K562 (cell line): ENCODE data around the gene CIAO3. TPM values are rescaled to one million over a fixed set of nuclear protein-coding genes. Genes with fewer than 3 reads are reported as not detected.

Experiments
- CEBPG ChIP-seq, 3 experiments: fragments of 200-800 bp in 1 of 3; sonication (Bioruptor generic) in 1 of 3; sonication (generic) in 1 of 3; formaldehyde crosslinking in 1 of 3; IDR thresholded peaks in 2 of 3; conservative IDR thresholded peaks in 1 of 3; 2 replicates each; pipeline versions ENCODE4 v1.6.1 to v1.8.0; 2016 to 2022; ENCODE audit warnings: missing compliant biosample characterization in 2 of 3, missing genetic modification characterization in 2 of 3, mild to moderate bottlenecking in 1 of 3, missing genetic modification reagents in 1 of 3
- DACH1 ChIP-seq: fragments of 450-650 bp; IDR thresholded peaks from 2 replicates; pipeline ENCODE4 v1.6.1; 2018; ENCODE audit not compliant: partially characterized antibody
- FIP1L1 ChIP-seq: fragments of 200-400 bp; formaldehyde crosslinking; IDR thresholded peaks from 2 replicates; pipeline ENCODE4 v1.6.1; 2018; ENCODE audit warnings: mild to moderate bottlenecking, low read depth, low read length; ENCODE audit not compliant: poor library complexity, severe bottlenecking
- FOSL1 ChIP-seq: fragments of 200-800 bp; sonication (Bioruptor generic); conservative IDR thresholded peaks from 2 replicates; pipeline ENCODE4 v1.6.1; 2016; ENCODE audit warnings: missing genetic modification characterization, missing compliant biosample characterization
- GATA2 ChIP-seq: sonication (generic); formaldehyde crosslinking; IDR thresholded peaks from 2 replicates; pipeline ENCODE4 v1.4.0; 2020; ENCODE audit warnings: mild to moderate bottlenecking, missing genetic modification reagents
- HDAC8 ChIP-seq: fragments of 450-650 bp; IDR thresholded peaks from 2 replicates; pipeline ENCODE4 v1.6.1; 2016; ENCODE audit warnings: mild to moderate bottlenecking, missing genetic modification characterization, moderate library complexity, missing compliant biosample characterization
- HIVEP1 ChIP-seq: fragments of 250-450 bp; sonication (Bioruptor Pico); IDR thresholded peaks from 2 replicates; pipeline ENCODE4 v1.4.0; 2020; ENCODE audit warnings: mild to moderate bottlenecking
- HNRNPLL ChIP-seq: fragments of 200-400 bp; formaldehyde crosslinking; IDR thresholded peaks from 2 replicates; pipeline ENCODE4 v1.6.1; 2017; ENCODE audit warnings: low read length, low read depth, mild to moderate bottlenecking; ENCODE audit not compliant: poor library complexity, severe bottlenecking
- KLF10 ChIP-seq: fragments of 250-450 bp; sonication (Bioruptor Pico); IDR thresholded peaks from 2 replicates; pipeline ENCODE4 v1.6.1; 2021; ENCODE audit warnings: matching md5 sums
- MYC ChIP-seq, 2 experiments: fragments of 250-450 bp in 1 of 2; sonication (Bioruptor Pico) in 1 of 2; IDR thresholded peaks; 2 replicates each; pipeline versions ENCODE4 v1.5.1 to v1.6.1; 2012 to 2021; ENCODE audit warnings: low read depth in 2 of 2, borderline replicate concordance in 1 of 2, improper control_type of control experiment in 1 of 2, low read length in 1 of 2, mild to moderate bottlenecking in 1 of 2, moderate library complexity in 1 of 2
- NBN ChIP-seq: fragments of 450-650 bp; IDR thresholded peaks from 2 replicates; pipeline ENCODE4 v1.6.1; 2016; ENCODE audit warnings: low read depth, mild to moderate bottlenecking
- NR4A1 ChIP-seq, 2 experiments: fragments of 250-450 bp in 1 of 2; fragments of 450-650 bp in 1 of 2; sonication (Bioruptor Pico) in 1 of 2; IDR thresholded peaks; 2 replicates each; pipeline versions ENCODE4 v1.4.0 to v1.6.1; 2016 to 2020; ENCODE audit warnings: mild to moderate bottlenecking in 2 of 2, missing compliant biosample characterization in 1 of 2, missing genetic modification characterization in 1 of 2, moderate library complexity in 1 of 2
- POU5F1 ChIP-seq: fragments of 150-350 bp; IDR thresholded peaks from 2 replicates; pipeline ENCODE4 v1.6.1; 2014; ENCODE audit warnings: borderline replicate concordance, low read length, low read depth, mild to moderate bottlenecking; ENCODE audit not compliant: partially characterized antibody
- SMAD3 ChIP-seq: fragments of 450-650 bp; formaldehyde crosslinking; conservative IDR thresholded peaks from 2 replicates; pipeline ENCODE4 v1.4.0; 2020; ENCODE audit warnings: mild to moderate bottlenecking
- TEAD1 ChIP-seq, 2 experiments: fragments of 450-650 bp in 1 of 2; sonication (generic) in 1 of 2; formaldehyde crosslinking; IDR thresholded peaks; 2 replicates each; pipeline versions ENCODE4 v1.4.0 to v1.8.0; 2020 to 2022; ENCODE audit warnings: mild to moderate bottlenecking in 2 of 2, missing genetic modification reagents in 1 of 2
- ZFX ChIP-seq: sonication (generic); formaldehyde crosslinking; IDR thresholded peaks from 2 replicates; pipeline ENCODE4 v1.8.0; 2022; ENCODE audit warnings: mild to moderate bottlenecking, missing genetic modification reagents, moderate library complexity
- ZNF239 ChIP-seq: fragments of 250-450 bp; sonication (Bioruptor Pico); IDR thresholded peaks from 2 replicates; pipeline ENCODE4 v1.4.0; 2020; ENCODE audit warnings: mild to moderate bottlenecking
- ZNF830 ChIP-seq: fragments of 250-450 bp; sonication (Bioruptor Pico); IDR thresholded peaks from 2 replicates; pipeline ENCODE4 v1.5.0; 2021; ENCODE audit warnings: mild to moderate bottlenecking
- polyA plus RNA-seq, 8 experiments: library from polyadenylated mRNA; depleted of rRNA in 4 of 8; stranded (reverse) in 5 of 8; unstranded in 3 of 8; fragments of >200 nt; fragmentation: Nextera tagmentation in 2 of 8; fragmentation: Illumina TruSeq in 1 of 8; extraction: Ambion mirVana in 2 of 8; extraction: Trizol in 1 of 8; gene quantifications; 2 replicates each; pipeline versions ENCODE4 v1.2.1 to v1.2.3, GENCODE V29; 2011 to 2014; ENCODE audit warnings: inconsistent platforms in 1 of 8, missing spikeins in 1 of 8
- total RNA-seq, 7 experiments: library from RNA; depleted of rRNA in 6 of 7; stranded (reverse); fragments of >200 nt in 6 of 7; fragmentation: Illumina TruSeq in 2 of 7; extraction: Trizol in 2 of 7; gene quantifications; 2 replicates each; pipeline versions ENCODE4 v1.2.1 to v1.2.3, GENCODE V29; 2011 to 2021; ENCODE audit warnings: low replicate concordance in 1 of 7
- TF ChIP-seq, protein P1 (sequence below): fragments of 250-450 bp; sonication (Bioruptor Pico); IDR thresholded peaks from 2 replicates; pipeline ENCODE4 v1.4.0; 2020
- TF ChIP-seq, protein P2 (sequence below): fragments of 450-650 bp; formaldehyde crosslinking; IDR thresholded peaks from 2 replicates; pipeline ENCODE4 v1.4.0; 2022; ENCODE audit warnings: missing genetic modification characterization

Gene CIAO3
- total and polyA plus RNA-seq, 9 of the 15 experiments (the other 6 are each of a cell fraction or from before 2014, with no cell fraction given) = 2.2 to 35.6 (median 18.7) TPM

DNA sequence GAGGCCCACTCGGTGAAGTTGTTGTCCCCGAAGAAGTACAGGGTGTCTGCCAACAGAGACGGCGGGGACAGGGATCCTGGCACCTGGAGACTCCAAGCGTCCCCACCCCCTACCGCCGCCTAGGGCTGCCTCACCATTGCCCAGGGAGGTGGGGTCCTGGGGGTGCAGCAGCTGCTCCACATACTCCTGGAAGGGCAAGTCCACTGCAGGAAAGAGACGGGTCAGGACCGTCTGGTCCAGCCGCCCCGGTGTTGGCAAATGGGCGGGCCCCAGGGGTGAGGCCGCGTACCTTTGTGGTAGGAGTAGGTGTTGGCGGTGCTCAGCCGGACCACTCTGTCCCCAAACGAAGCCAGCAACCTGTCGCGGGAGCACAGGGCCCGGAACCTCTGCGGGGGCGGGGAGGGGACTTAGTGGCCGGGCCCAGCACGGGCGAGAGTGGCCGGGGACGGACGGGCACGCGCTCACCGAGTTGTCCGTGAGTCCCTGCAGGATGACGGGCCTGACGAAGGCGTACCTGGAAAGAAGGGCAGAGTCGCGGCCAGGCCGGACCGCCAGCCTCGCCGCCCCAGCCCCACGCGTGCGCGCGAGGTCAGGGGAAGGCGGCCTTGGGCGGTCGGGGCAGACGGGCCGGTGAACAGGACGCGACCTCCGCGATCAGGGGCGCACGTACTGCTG, 57.3 kb downstream of the CIAO3 start (continued):
- no peak for TF ChIP-seq FIP1L1
- TF ChIP-seq TEAD1 (CRISPR knock-in tag; IDR thresholded peaks at IDR 0.05) = peak in 1 of 2 experiments; percentile 17; a peak in 1 of 4 replicates
- TF ChIP-seq ZNF830 = peak; percentile 89; the same call in 1 of the 2 replicates
- peak; percentile 59; the same call in 1 of the 2 replicates for TF ChIP-seq NR4A1 (CRISPR knock-in tag; IDR thresholded peaks at IDR 0.05)
- no peak for TF ChIP-seq NR4A1 (tag; IDR thresholded peaks at IDR 0.05)
- no peak for TF ChIP-seq KLF10
- TF ChIP-seq ZFX (CRISPR knock-in tag) = peak; percentile 59
- TF ChIP-seq POU5F1 = no peak
- no peak for TF ChIP-seq FOSL1 (tag)
- no peak for TF ChIP-seq MYC (IDR thresholded peaks at IDR 0.05; ENCODE audit: low read depth, low read length)
- TF ChIP-seq MYC (CRISPR knock-in tag; IDR thresholded peaks at IDR 0.05; ENCODE audit: borderline replicate concordance, low read depth) = 0 out of 2 replicates have a peak, but pooled peaks have one; percentile 25
- peak; percentile 18; the same call in 1 of the 2 replicates for TF ChIP-seq CEBPG (CRISPR knock-in tag; IDR thresholded peaks at IDR 0.05)
- TF ChIP-seq CEBPG (tag; conservative IDR thresholded peaks at IDR 0.05 in 1 of 2, IDR thresholded peaks at IDR 0.05 in 1 of 2) = no peak
- 0 out of 2 replicates have a peak, but pooled peaks have one; percentile 15 for TF ChIP-seq HDAC8 (tag)
- TF ChIP-seq HNRNPLL = peak; percentile 2
- peak; percentile 17; the same call in 1 of the 2 replicates for TF ChIP-seq HIVEP1
- TF ChIP-seq, protein P1, sequence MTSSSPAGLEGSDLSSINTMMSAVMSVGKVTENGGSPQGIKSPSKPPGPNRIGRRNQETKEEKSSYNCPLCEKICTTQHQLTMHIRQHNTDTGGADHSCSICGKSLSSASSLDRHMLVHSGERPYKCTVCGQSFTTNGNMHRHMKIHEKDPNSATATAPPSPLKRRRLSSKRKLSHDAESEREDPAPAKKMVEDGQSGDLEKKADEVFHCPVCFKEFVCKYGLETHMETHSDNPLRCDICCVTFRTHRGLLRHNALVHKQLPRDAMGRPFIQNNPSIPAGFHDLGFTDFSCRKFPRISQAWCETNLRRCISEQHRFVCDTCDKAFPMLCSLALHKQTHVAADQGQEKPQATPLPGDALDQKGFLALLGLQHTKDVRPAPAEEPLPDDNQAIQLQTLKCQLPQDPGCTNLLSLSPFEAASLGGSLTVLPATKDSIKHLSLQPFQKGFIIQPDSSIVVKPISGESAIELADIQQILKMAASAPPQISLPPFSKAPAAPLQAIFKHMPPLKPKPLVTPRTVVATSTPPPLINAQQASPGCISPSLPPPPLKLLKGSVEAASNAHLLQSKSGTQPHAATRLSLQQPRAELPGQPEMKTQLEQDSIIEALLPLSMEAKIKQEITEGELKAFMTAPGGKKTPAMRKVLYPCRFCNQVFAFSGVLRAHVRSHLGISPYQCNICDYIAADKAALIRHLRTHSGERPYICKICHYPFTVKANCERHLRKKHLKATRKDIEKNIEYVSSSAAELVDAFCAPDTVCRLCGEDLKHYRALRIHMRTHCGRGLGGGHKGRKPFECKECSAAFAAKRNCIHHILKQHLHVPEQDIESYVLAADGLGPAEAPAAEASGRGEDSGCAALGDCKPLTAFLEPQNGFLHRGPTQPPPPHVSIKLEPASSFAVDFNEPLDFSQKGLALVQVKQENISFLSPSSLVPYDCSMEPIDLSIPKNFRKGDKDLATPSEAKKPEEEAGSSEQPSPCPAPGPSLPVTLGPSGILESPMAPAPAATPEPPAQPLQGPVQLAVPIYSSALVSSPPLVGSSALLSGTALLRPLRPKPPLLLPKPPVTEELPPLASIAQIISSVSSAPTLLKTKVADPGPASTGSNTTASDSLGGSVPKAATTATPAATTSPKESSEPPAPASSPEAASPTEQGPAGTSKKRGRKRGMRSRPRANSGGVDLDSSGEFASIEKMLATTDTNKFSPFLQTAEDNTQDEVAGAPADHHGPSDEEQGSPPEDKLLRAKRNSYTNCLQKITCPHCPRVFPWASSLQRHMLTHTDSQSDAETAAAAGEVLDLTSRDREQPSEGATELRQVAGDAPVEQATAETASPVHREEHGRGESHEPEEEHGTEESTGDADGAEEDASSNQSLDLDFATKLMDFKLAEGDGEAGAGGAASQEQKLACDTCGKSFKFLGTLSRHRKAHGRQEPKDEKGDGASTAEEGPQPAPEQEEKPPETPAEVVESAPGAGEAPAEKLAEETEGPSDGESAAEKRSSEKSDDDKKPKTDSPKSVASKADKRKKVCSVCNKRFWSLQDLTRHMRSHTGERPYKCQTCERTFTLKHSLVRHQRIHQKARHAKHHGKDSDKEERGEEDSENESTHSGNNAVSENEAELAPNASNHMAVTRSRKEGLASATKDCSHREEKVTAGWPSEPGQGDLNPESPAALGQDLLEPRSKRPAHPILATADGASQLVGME = no peak
- no peak for TF ChIP-seq ZNF239 (CRISPR knock-in tag)
- no peak for TF ChIP-seq NBN
- TF ChIP-seq, protein P2, sequence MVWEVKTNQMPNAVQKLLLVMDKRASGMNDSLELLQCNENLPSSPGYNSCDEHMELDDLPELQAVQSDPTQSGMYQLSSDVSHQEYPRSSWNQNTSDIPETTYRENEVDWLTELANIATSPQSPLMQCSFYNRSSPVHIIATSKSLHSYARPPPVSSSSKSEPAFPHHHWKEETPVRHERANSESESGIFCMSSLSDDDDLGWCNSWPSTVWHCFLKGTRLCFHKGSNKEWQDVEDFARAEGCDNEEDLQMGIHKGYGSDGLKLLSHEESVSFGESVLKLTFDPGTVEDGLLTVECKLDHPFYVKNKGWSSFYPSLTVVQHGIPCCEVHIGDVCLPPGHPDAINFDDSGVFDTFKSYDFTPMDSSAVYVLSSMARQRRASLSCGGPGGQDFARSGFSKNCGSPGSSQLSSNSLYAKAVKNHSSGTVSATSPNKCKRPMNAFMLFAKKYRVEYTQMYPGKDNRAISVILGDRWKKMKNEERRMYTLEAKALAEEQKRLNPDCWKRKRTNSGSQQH (CRISPR knock-in tag) = peak; percentile 78; the same call in 1 of the 2 replicates
- no peak for TF ChIP-seq GATA2 (CRISPR knock-in tag)
- TF ChIP-seq SMAD3 (CRISPR knock-in tag) = no peak
- no peak for TF ChIP-seq DACH1
